Spleen (tissue), 11 donors: ENCODE measurements around the gene NFIC. TPM values are rescaled to one million over a fixed set of nuclear protein-coding genes. Genes with fewer than 3 reads are reported as not detected.

Experiments used
- DNase-seq: peaks from one replicate; pipeline ENCODE4 v3.0.0-alpha.2; 2020
- H3K27ac ChIP-seq, 8 donors: fragments of 200-600 bp; sonication (generic) in 7 of 8; 1 replicate in 4 of 8; 2 replicates in 4 of 8; pipeline versions ENCODE4 v1.5.0 to v1.8.0; 2016 to 2021; ENCODE audit warnings: inconsistent platforms in 4 of 8, mild to moderate bottlenecking in 4 of 8, moderate library complexity in 1 of 8
- H3K27me3 ChIP-seq, 7 donors: fragments of 200-600 bp; sonication (generic) in 6 of 7; replicated peaks in 1 of 7; 1 replicate in 4 of 7; 2 replicates in 3 of 7; pipeline versions ENCODE4 v1.5.0 to v1.8.0; 2016 to 2021; ENCODE audit warnings: inconsistent platforms in 3 of 7, mild to moderate bottlenecking in 1 of 7
- H3K36me3 ChIP-seq, 6 donors: fragments of 200-600 bp; sonication (generic) in 5 of 6; 1 replicate in 4 of 6; 2 replicates in 2 of 6; pipeline versions ENCODE4 v1.5.0 to v1.8.0; 2016 to 2021; ENCODE audit warnings: inconsistent platforms in 2 of 6
- H3K4me1 ChIP-seq, 6 donors: fragments of 200-600 bp; sonication (generic) in 5 of 6; 1 replicate in 3 of 6; 2 replicates in 3 of 6; pipeline versions ENCODE4 v1.5.0 to v1.8.0; 2016 to 2021; ENCODE audit warnings: inconsistent platforms in 3 of 6
- H3K4me3 ChIP-seq, 8 donors: fragments of 200-600 bp; sonication (generic) in 7 of 8; 1 replicate in 4 of 8; 2 replicates in 4 of 8; pipeline versions ENCODE4 v1.5.0 to v1.8.0; 2016 to 2021; ENCODE audit warnings: inconsistent platforms in 4 of 8, mild to moderate bottlenecking in 4 of 8, moderate library complexity in 2 of 8
- H3K9me3 ChIP-seq, 8 donors: fragments of 200-600 bp; sonication (generic) in 7 of 8; 1 replicate in 4 of 8; 2 replicates in 4 of 8; pipeline versions ENCODE4 v1.5.0 to v1.8.0; 2016 to 2021; ENCODE audit warnings: inconsistent platforms in 4 of 8
- CTCF ChIP-seq, 11 experiments: fragments of 200-600 bp in 7 of 11; fragments of 450-650 bp in 4 of 11; sonication (generic) in 4 of 11; IDR thresholded peaks in 8 of 11; conservative IDR thresholded peaks in 3 of 11; 1 replicate in 7 of 11; 2 replicates in 4 of 11; pipeline versions ENCODE4 v1.4.0 to v1.8.0; 2016 to 2021; ENCODE audit warnings: antibody characterized with exemption in 11 of 11, inconsistent platforms in 4 of 11, mild to moderate bottlenecking in 1 of 11
- POLR2A ChIP-seq, 3 donors: fragments of 450-650 bp; IDR thresholded peaks; one replicate each; pipeline ENCODE4 v1.5.1; 2017; ENCODE audit warnings: antibody characterized with exemption in 3 of 3, mild to moderate bottlenecking in 1 of 3
- POLR2AphosphoS5 ChIP-seq, 3 donors: sonication (generic); formaldehyde crosslinking; IDR thresholded peaks; one replicate each; pipeline ENCODE4 v1.5.1; 2017; ENCODE audit warnings: antibody characterized with exemption in 3 of 3
- WGBS, 5 donors: extraction: QIAGEN DNeasy Blood & Tissue Kit in 3 of 5; methylation state at CpG; one replicate each; pipeline versions ENCODE4 v1.1.5 to v1.1.7; 2013 to 2018; 5-methylcytosine and 5-hydroxymethylcytosine counted together
- intact Hi-C: fragments of 100-400 bp; cut with DNase I; formaldehyde crosslinking; loops from one replicate; pipeline ENCODE4 v1.15.0; 2023; ENCODE audit warnings: low total_unique reads
- polyA plus RNA-seq, 3 donors: library from polyadenylated mRNA; stranded (reverse); fragments of 200-250 nt; gene quantifications; one replicate each; pipeline ENCODE4 v1.2.1, GENCODE V29; 2013
- total RNA-seq, 7 donors: library from RNA; depleted of rRNA in 3 of 7; stranded (reverse); fragments of >200 nt in 3 of 7; fragmentation: NEBNext Ultra II Directional in 4 of 7; extraction: Animal tissue kit (Norgen Biotek cat#: 25700) in 4 of 7; gene quantifications; one replicate each; pipeline versions ENCODE4 v1.1.0 to v1.2.1, GENCODE V29; 2016 to 2021
- donor health status: healthy with polysubstance abuse.
- donor health status: DM: no; HTN: no; CAD: no; lungs with moderate emphysema.
- donor health status: DM: no; HTN: no; CAD: no.
- donor health status: Bipolar disorder and iron deficiency.
- donor health status: healthy.
- donor health status: DM: no; HTN: no; CAD: no.
- donor health status: DM: yes; HTN: yes; CAD: no.

The NFIC gene
- total and polyA plus RNA-seq, 10 donors = 4.1 to 125 (median 74.4) TPM

GRCh38 chr19:3386447-3387234 lies 20.3 kb downstream of the NFIC start:
- peaks cover 0 to 76% (median 13%) of the 10 kb centered on the region in 6 donors for H3K36me3 ChIP-seq
- peaks cover 29 to 93% (median 82%) of the 10 kb centered on the region in 6 donors for H3K4me1 ChIP-seq
- DNase-seq = no peak
- intact Hi-C loops = no loop called here
- H3K27ac ChIP-seq = peak overlapping the region in 6 of 8 donors; percentile 65 to 86 (median 78)
- peak; percentile 47 to 70 (median 54) for TF ChIP-seq POLR2AphosphoS5 (IDR thresholded peaks at IDR 0.05)
- TF ChIP-seq CTCF (IDR thresholded peaks at IDR 0.05 in 8 of 11, conservative IDR thresholded peaks at IDR 0.05 in 3 of 11) = no peak
- TF ChIP-seq POLR2A (IDR thresholded peaks at IDR 0.05) = no peak
- WGBS, 5 donors = 64 to 86% (median 80%) methylated on average over 24 to 25 of the region's 25 CpGs
- no peaks in the 10 kb centered on the region for H3K27me3 ChIP-seq
- H3K4me3 ChIP-seq = no peak overlapping the region
- no peaks in the 10 kb centered on the region for H3K9me3 ChIP-seq

GRCh38 chr19:3387645-3388589 lies 21.5 kb downstream of the NFIC start:
- TF ChIP-seq POLR2AphosphoS5 (IDR thresholded peaks at IDR 0.05) (peak; percentile 70 to 83 (median 77)), POLR2A (IDR thresholded peaks at IDR 0.05) (no peak), CTCF (IDR thresholded peaks at IDR 0.05 in 8 of 11, conservative IDR thresholded peaks at IDR 0.05 in 3 of 11) (peak in 5 of 11 experiments; percentile 8 to 22 (median 13))
- no peak overlapping the region for H3K4me3 ChIP-seq
- no peaks in the 10 kb centered on the region for H3K9me3 ChIP-seq
- peak overlapping the region in 7 of 8 donors; percentile 65 to 86 (median 76) for H3K27ac ChIP-seq
- intact Hi-C loops = no loop called here
- H3K27me3 ChIP-seq = no peaks in the 10 kb centered on the region
- 41 to 70% (median 59%) methylated on average over 19 to 42 of the region's 42 CpGs for WGBS, 5 donors
- DNase-seq = peak; percentile 87
- H3K4me1 ChIP-seq = peaks cover 28 to 90% (median 74%) of the 10 kb centered on the region in 6 donors
- H3K36me3 ChIP-seq = peaks cover 0 to 68% (median 2%) of the 10 kb centered on the region in 6 donors

GRCh38 chr19:3389446-3389778 lies 23.0 kb downstream of the NFIC start:
- H3K27ac ChIP-seq = peak overlapping the region in 6 of 8 donors; percentile 33 to 83 (median 76)

More at GRCh38 chr19:3389446-3389778, 23.0 kb downstream of the NFIC start:
- intact Hi-C loops = no loop called here
- DNase-seq = no peak
- Histone ChIP-seq H3K4me1 (peaks cover 20 to 79% (median 59%) of the 10 kb centered on the region in 6 donors), H3K36me3 (peaks cover 0 to 66% (median 0%) of the 10 kb centered on the region in 6 donors), H3K4me3 (no peak overlapping the region), H3K9me3 (no peaks in the 10 kb centered on the region), H3K27me3 (no peaks in the 10 kb centered on the region)
- TF ChIP-seq POLR2A (IDR thresholded peaks at IDR 0.05) = no peak
- no peak for TF ChIP-seq CTCF (IDR thresholded peaks at IDR 0.05 in 8 of 11, conservative IDR thresholded peaks at IDR 0.05 in 3 of 11)
- TF ChIP-seq POLR2AphosphoS5 (IDR thresholded peaks at IDR 0.05) = no peak
- WGBS, 5 donors = 82 to 93% (median 91%) methylated on average over 7 to 9 of the region's 9 CpGs
